Trophoblast cell (in vitro differentiated cells and primary cell): ENCODE data around the gene EEA1.

ENCODE experiments used
- DNase-seq, 2 donors: peaks; one replicate each; pipeline ENCODE4 v3.0.0-alpha.2; 2016
- H2AFZ ChIP-seq: 2 replicates; pipeline ENCODE4 v1.6.1; 2013; ENCODE audit warnings: low read length, moderate library complexity, mild to moderate bottlenecking; ENCODE audit not compliant: insufficient read depth, poor library complexity
- H2AK5ac ChIP-seq: 2 replicates; pipeline ENCODE4 v1.6.1; 2013; ENCODE audit warnings: mild to moderate bottlenecking, low read length
- H2BK120ac ChIP-seq: 2 replicates; pipeline ENCODE4 v1.6.1; 2013; ENCODE audit warnings: low read length, mild to moderate bottlenecking, moderate library complexity; ENCODE audit not compliant: insufficient read depth, poor library complexity
- H2BK12ac ChIP-seq: 2 replicates; pipeline ENCODE4 v1.6.1; 2013; ENCODE audit warnings: mild to moderate bottlenecking, low read length, moderate library complexity
- H2BK5ac ChIP-seq: 2 replicates; pipeline ENCODE4 v1.6.1; 2013; ENCODE audit warnings: low read length, low read depth, moderate library complexity, mild to moderate bottlenecking; ENCODE audit not compliant: poor library complexity
- H3K14ac ChIP-seq: 2 replicates; pipeline ENCODE4 v1.6.1; 2013; ENCODE audit warnings: mild to moderate bottlenecking, low read length
- H3K18ac ChIP-seq: 2 replicates; pipeline ENCODE4 v1.6.1; 2013; ENCODE audit warnings: mild to moderate bottlenecking, low read length
- H3K23ac ChIP-seq: 2 replicates; pipeline ENCODE4 v1.6.1; 2013; ENCODE audit warnings: low read length
- H3K27ac ChIP-seq: 2 replicates; pipeline ENCODE4 v1.5.1; 2013; ENCODE audit warnings: low read depth, mild to moderate bottlenecking, inconsistent platforms, low read length, moderate library complexity
- H3K27me3 ChIP-seq: 2 replicates; pipeline ENCODE4 v1.6.1; 2013; ENCODE audit warnings: inconsistent platforms, mild to moderate bottlenecking, low read length, moderate library complexity; ENCODE audit not compliant: insufficient read depth
- H3K36me3 ChIP-seq, 2 experiments: 1 replicate in 1 of 2; 2 replicates in 1 of 2; pipeline ENCODE4 v1.6.1; 2013; ENCODE audit warnings: low read length in 2 of 2, mild to moderate bottlenecking in 2 of 2, moderate library complexity in 1 of 2; ENCODE audit not compliant: insufficient read depth in 2 of 2, control insufficient read depth in 1 of 2
- H3K4ac ChIP-seq: 2 replicates; pipeline ENCODE4 v1.6.1; 2013; ENCODE audit warnings: low read depth, mild to moderate bottlenecking, low read length, moderate library complexity
- H3K4me1 ChIP-seq, 2 experiments: 1 replicate in 1 of 2; 2 replicates in 1 of 2; pipeline ENCODE4 v1.6.1; 2013; ENCODE audit warnings: low read length in 2 of 2, mild to moderate bottlenecking in 2 of 2, moderate library complexity in 1 of 2; ENCODE audit not compliant: insufficient read depth in 2 of 2, control insufficient read depth in 1 of 2
- H3K4me2 ChIP-seq: 2 replicates; pipeline ENCODE4 v1.6.1; 2013; ENCODE audit warnings: inconsistent platforms, mild to moderate bottlenecking, low read length, moderate library complexity
- H3K4me3 ChIP-seq: 2 replicates; pipeline ENCODE4 v1.5.1; 2013; ENCODE audit warnings: mild to moderate bottlenecking, low read depth, low read length, inconsistent platforms
- H3K79me1 ChIP-seq: one replicate; pipeline ENCODE4 v1.6.1; 2013; ENCODE audit warnings: low read length
- H3K79me2 ChIP-seq: 2 replicates; pipeline ENCODE4 v1.6.1; 2013; ENCODE audit warnings: low read length, mild to moderate bottlenecking; ENCODE audit not compliant: control insufficient read depth, insufficient read depth, poor library complexity
- H3K9ac ChIP-seq: 2 replicates; pipeline ENCODE4 v1.6.1; 2013; ENCODE audit warnings: mild to moderate bottlenecking, low read length
- H3K9me3 ChIP-seq: 2 replicates; pipeline ENCODE4 v1.6.1; 2013; ENCODE audit warnings: low read depth, mild to moderate bottlenecking, control low read depth, inconsistent platforms, low read length; ENCODE audit not compliant: insufficient read depth
- H4K12ac ChIP-seq: 2 replicates; pipeline ENCODE4 v1.6.1; 2013; ENCODE audit warnings: low read depth, mild to moderate bottlenecking, low read length, moderate library complexity
- H4K8ac ChIP-seq: 2 replicates; pipeline ENCODE4 v1.6.1; 2013; ENCODE audit warnings: low read depth, mild to moderate bottlenecking, low read length, moderate library complexity
- H4K91ac ChIP-seq: one replicate; pipeline ENCODE4 v1.6.1; 2013; ENCODE audit warnings: low read depth, mild to moderate bottlenecking, low read length, moderate library complexity
- WGBS: extraction: QIAGEN DNeasy Blood & Tissue Kit; methylation state at CpG from one replicate; pipeline ENCODE4 v1.1.7; 2013; ENCODE audit warnings: missing lambda C conversion rate; ENCODE audit not compliant: insufficient read length, insufficient coverage; ENCODE audit errors: extremely low coverage; 5-methylcytosine and 5-hydroxymethylcytosine counted together

The EEA1 gene

GRCh38 chr12:92961949-92962348 lies 32.9 kb upstream of the EEA1 start:
- Histone ChIP-seq H3K14ac (no peak overlapping the region), H3K4me2 (no peak overlapping the region), H2BK5ac (no peak overlapping the region), H4K12ac (no peak overlapping the region), H3K79me1 (no peaks in the 10 kb centered on the region), H3K9me3 (no peaks in the 10 kb centered on the region), H2AFZ (no peak overlapping the region), H3K4me1 (peaks cover 0 to 2% of the 10 kb centered on the region in 2 experiments), H3K9ac (no peak overlapping the region), H4K91ac (no peak overlapping the region), H3K27me3 (no peaks in the 10 kb centered on the region), H3K27ac (no peak overlapping the region), H3K4ac (no peak overlapping the region), H3K18ac (no peak overlapping the region), H3K23ac (no peak overlapping the region), H3K4me3 (no peak overlapping the region), H2BK120ac (no peak overlapping the region), H4K8ac (no peak overlapping the region), H2AK5ac (no peak overlapping the region), H3K36me3 (no peaks in the 10 kb centered on the region), H3K79me2 (no peaks in the 10 kb centered on the region), H2BK12ac (no peak overlapping the region)
- no CpG with 5 or more reads among the region's 3 CpGs for WGBS
- no peak for DNase-seq

GRCh38 chr12:92955997-92956663 lies 27.0 kb upstream of the EEA1 start:
- Histone ChIP-seq H4K91ac (no peak overlapping the region), H3K18ac (no peak overlapping the region), H3K4ac (no peak overlapping the region), H3K23ac (no peak overlapping the region), H3K4me3 (no peak overlapping the region), H3K79me2 (no peaks in the 10 kb centered on the region), H3K36me3 (peaks cover 0 to 2% of the 10 kb centered on the region in 2 experiments), H3K9ac (no peak overlapping the region), H3K4me2 (no peak overlapping the region), H2BK5ac (no peak overlapping the region), H2BK12ac (no peak overlapping the region), H2AK5ac (no peak overlapping the region), H3K27ac (no peak overlapping the region), H3K79me1 (no peaks in the 10 kb centered on the region), H3K9me3 (no peaks in the 10 kb centered on the region), H3K27me3 (no peaks in the 10 kb centered on the region), H3K4me1 (peaks cover 0 to 3% of the 10 kb centered on the region in 2 experiments), H2BK120ac (no peak overlapping the region), H4K12ac (no peak overlapping the region), H3K14ac (no peak overlapping the region), H2AFZ (no peak overlapping the region), H4K8ac (no peak overlapping the region)
- WGBS: 100% methylated on average over 1 of the region's 2 CpGs
- no peak for DNase-seq

- Histone ChIP-seq H2BK120ac (no peak overlapping the region), H3K36me3 (peaks cover 0 to 2% of the 10 kb centered on the region in 2 experiments), H4K8ac (no peak overlapping the region), H2BK5ac (no peak overlapping the region), H3K14ac (no peak overlapping the region), H3K4me2 (no peak overlapping the region), H3K4ac (no peak overlapping the region), H4K91ac (no peak overlapping the region), H3K79me1 (no peaks in the 10 kb centered on the region), H2AK5ac (no peak overlapping the region), H2BK12ac (no peak overlapping the region), H3K9me3 (no peaks in the 10 kb centered on the region), H3K79me2 (no peaks in the 10 kb centered on the region), H2AFZ (no peak overlapping the region), H3K27me3 (no peaks in the 10 kb centered on the region), H3K4me3 (no peak overlapping the region), H3K18ac (no peak overlapping the region), H3K23ac (no peak overlapping the region), H3K27ac (no peak overlapping the region), H3K4me1 (peaks cover 0 to 3% of the 10 kb centered on the region in 2 experiments), H4K12ac (no peak overlapping the region), H3K9ac (no peak overlapping the region)
- DNase-seq: no peak
- WGBS: no CpG with 5 or more reads among the region's 5 CpGs
Observed at GRCh38 chr12:92953747-92954146, 24.7 kb upstream of the EEA1 start.

GRCh38 chr12:92952394-92952793 lies 23.3 kb upstream of the EEA1 start:
- Histone ChIP-seq H2BK5ac (no peak overlapping the region), H3K36me3 (peaks cover 0 to 2% of the 10 kb centered on the region in 2 experiments), H2BK12ac (no peak overlapping the region), H2AFZ (no peak overlapping the region), H3K23ac (no peak overlapping the region), H4K8ac (no peak overlapping the region), H3K79me1 (no peaks in the 10 kb centered on the region), H3K27ac (no peak overlapping the region), H3K4ac (no peak overlapping the region), H3K14ac (no peak overlapping the region), H3K9ac (no peak overlapping the region), H3K4me1 (peaks cover 0 to 3% of the 10 kb centered on the region in 2 experiments), H3K9me3 (no peaks in the 10 kb centered on the region), H4K12ac (no peak overlapping the region), H3K27me3 (no peaks in the 10 kb centered on the region), H3K4me2 (no peak overlapping the region), H3K79me2 (no peaks in the 10 kb centered on the region), H4K91ac (no peak overlapping the region), H3K18ac (no peak overlapping the region), H3K4me3 (no peak overlapping the region), H2BK120ac (no peak overlapping the region), H2AK5ac (no peak overlapping the region)
- no CpG with 5 or more reads among the region's 7 CpGs for WGBS
- no peak for DNase-seq
